Activated naive CD8-positive, alpha-beta T cell treated with anti-CD3 and anti-CD28 coated beads, Interleukin-2, amount 50 U/mL, for 24 hours (primary cell): Measurements from ENCODE around the gene PLEKHA1.
A peak's percentile ranks its signal among the peaks of the same experiment; 100 is the strongest.

Experiments
- ATAC-seq: fragments of 150-1000 bp; cut with Tn5 transposase; one replicate; pipeline ENCODE4 v1.10.0; 2021
- DNase-seq: peaks from one replicate; pipeline ENCODE4 v3.0.0; 2021
- H3K27ac Mint-ChIP-seq: one replicate; pipeline ENCODE4 v1.8.0; 2021; ENCODE audit warnings: mild to moderate bottlenecking, mixed read lengths
- H3K27me3 Mint-ChIP-seq: one replicate; pipeline ENCODE4 v1.8.0; 2021; ENCODE audit warnings: mixed read lengths
- H3K36me3 Mint-ChIP-seq: one replicate; pipeline ENCODE4 v1.8.0; 2021; ENCODE audit warnings: low read depth, mixed read lengths
- H3K4me1 Mint-ChIP-seq: one replicate; pipeline ENCODE4 v1.8.0; 2021; ENCODE audit warnings: mixed read lengths
- H3K4me3 Mint-ChIP-seq: one replicate; pipeline ENCODE4 v1.8.0; 2021; ENCODE audit warnings: mild to moderate bottlenecking, moderate library complexity, mixed read lengths
- H3K9me3 Mint-ChIP-seq: one replicate; pipeline ENCODE4 v1.8.0; 2021; ENCODE audit warnings: mixed read lengths

Gene PLEKHA1

GRCh38 chr10:122379537-122379936 is 5.0 kb downstream of the PLEKHA1 start:
- Mint-ChIP-seq H3K27me3 (no peaks in the 10 kb centered on the region), H3K9me3 (peaks cover 9% of the 10 kb centered on the region), H3K4me3 (no peak overlapping the region), H3K27ac (no peak overlapping the region), H3K4me1 (peaks cover 62% of the 10 kb centered on the region), H3K36me3 (peaks cover 20% of the 10 kb centered on the region)
- ATAC-seq (no peak), DNase-seq (no peak)

GRCh38 chr10:122380703-122381102 is 6.2 kb downstream of the PLEKHA1 start:
- H3K9me3 Mint-ChIP-seq, result peaks cover 9% of the 10 kb centered on the region

GRCh38 chr10:122381680-122382079 is 7.2 kb downstream of the PLEKHA1 start:
- Mint-ChIP-seq H3K36me3 (peaks cover 20% of the 10 kb centered on the region), H3K27ac (no peak overlapping the region), H3K4me3 (no peak overlapping the region), H3K27me3 (no peaks in the 10 kb centered on the region), H3K9me3 (peaks cover 9% of the 10 kb centered on the region), H3K4me1 (peaks cover 64% of the 10 kb centered on the region)
- ATAC-seq (no peak), DNase-seq (no peak)

More at GRCh38 chr10:122380703-122381102, 6.2 kb downstream of the PLEKHA1 start:
- Mint-ChIP-seq H3K27me3 (no peaks in the 10 kb centered on the region), H3K4me3 (no peak overlapping the region), H3K4me1 (peaks cover 60% of the 10 kb centered on the region), H3K27ac (no peak overlapping the region), H3K36me3 (peaks cover 20% of the 10 kb centered on the region)
- no peak for ATAC-seq
- no peak for DNase-seq

- Mint-ChIP-seq H3K27me3 (no peaks in the 10 kb centered on the region), H3K36me3 (peaks cover 21% of the 10 kb centered on the region), H3K4me3 (no peak overlapping the region), H3K9me3 (no peaks in the 10 kb centered on the region), H3K4me1 (peaks cover 59% of the 10 kb centered on the region), H3K27ac (no peak overlapping the region)
- no peak for DNase-seq
- no peak for ATAC-seq
Measured at GRCh38 chr10:122386514-122386913, 12.0 kb downstream of the PLEKHA1 start.

- H3K4me3 Mint-ChIP-seq, result no peak overlapping the region
- ATAC-seq, result no peak
- H3K36me3 Mint-ChIP-seq, result peaks cover 19% of the 10 kb centered on the region
Measured at GRCh38 chr10:122387572-122387971, 13.1 kb downstream of the PLEKHA1 start.

GRCh38 chr10:122388287-122388997 is 13.9 kb downstream of the PLEKHA1 start:
- ATAC-seq, result peak; percentile 88
- peak overlapping the region; percentile 65 for H3K27ac Mint-ChIP-seq
- DNase-seq, result no peak
- H3K4me1 Mint-ChIP-seq, result peaks cover 56% of the 10 kb centered on the region
- peaks cover 16% of the 10 kb centered on the region for H3K36me3 Mint-ChIP-seq
- H3K4me3 Mint-ChIP-seq, result no peak overlapping the region
- H3K27me3 Mint-ChIP-seq, result no peaks in the 10 kb centered on the region
- H3K9me3 Mint-ChIP-seq, result no peaks in the 10 kb centered on the region

More at GRCh38 chr10:122387572-122387971, 13.1 kb downstream of the PLEKHA1 start:
- no peaks in the 10 kb centered on the region for H3K27me3 Mint-ChIP-seq
- H3K9me3 Mint-ChIP-seq, result no peaks in the 10 kb centered on the region
- H3K27ac Mint-ChIP-seq, result peak overlapping the region; percentile 65
- H3K4me1 Mint-ChIP-seq, result peaks cover 60% of the 10 kb centered on the region
- no peak for DNase-seq

- ATAC-seq, result no peak
- H3K36me3 Mint-ChIP-seq, result peaks cover 26% of the 10 kb centered on the region
- no peak overlapping the region for H3K4me3 Mint-ChIP-seq
- no peak for DNase-seq
- no peaks in the 10 kb centered on the region for H3K27me3 Mint-ChIP-seq
- peaks cover 55% of the 10 kb centered on the region for H3K4me1 Mint-ChIP-seq
- no peak overlapping the region for H3K27ac Mint-ChIP-seq
- no peaks in the 10 kb centered on the region for H3K9me3 Mint-ChIP-seq
Measured at GRCh38 chr10:122390271-122390670, 15.8 kb downstream of the PLEKHA1 start.

- H3K4me1 Mint-ChIP-seq, result peaks cover 51% of the 10 kb centered on the region
- H3K9me3 Mint-ChIP-seq, result no peaks in the 10 kb centered on the region
- ATAC-seq, result no peak
- no peak for DNase-seq
- no peaks in the 10 kb centered on the region for H3K27me3 Mint-ChIP-seq
- no peak overlapping the region for H3K4me3 Mint-ChIP-seq
- H3K36me3 Mint-ChIP-seq, result peaks cover 28% of the 10 kb centered on the region
- H3K27ac Mint-ChIP-seq, result no peak overlapping the region
Measured at GRCh38 chr10:122390679-122391078, 16.2 kb downstream of the PLEKHA1 start.

GRCh38 chr10:122391875-122392274 is 17.4 kb downstream of the PLEKHA1 start:
- Mint-ChIP-seq H3K27ac (no peak overlapping the region), H3K9me3 (no peaks in the 10 kb centered on the region), H3K4me1 (peaks cover 40% of the 10 kb centered on the region), H3K27me3 (no peaks in the 10 kb centered on the region), H3K36me3 (peaks cover 33% of the 10 kb centered on the region), H3K4me3 (no peak overlapping the region)
- DNase-seq, result no peak
- ATAC-seq, result no peak

- H3K4me1 Mint-ChIP-seq, result peaks cover 36% of the 10 kb centered on the region
- H3K27me3 Mint-ChIP-seq, result no peaks in the 10 kb centered on the region
- no peaks in the 10 kb centered on the region for H3K9me3 Mint-ChIP-seq
- H3K36me3 Mint-ChIP-seq, result peaks cover 36% of the 10 kb centered on the region
- ATAC-seq, result no peak
- H3K4me3 Mint-ChIP-seq, result no peak overlapping the region
- no peak for DNase-seq
- no peak overlapping the region for H3K27ac Mint-ChIP-seq
Measured at GRCh38 chr10:122392835-122393234, 18.3 kb downstream of the PLEKHA1 start.

GRCh38 chr10:122393288-122393687 is 18.8 kb downstream of the PLEKHA1 start:
- no peaks in the 10 kb centered on the region for H3K27me3 Mint-ChIP-seq
- DNase-seq, result no peak
- peaks cover 31% of the 10 kb centered on the region for H3K4me1 Mint-ChIP-seq
- H3K36me3 Mint-ChIP-seq, result peaks cover 35% of the 10 kb centered on the region
- H3K9me3 Mint-ChIP-seq, result no peaks in the 10 kb centered on the region
- ATAC-seq, result no peak
- no peak overlapping the region for H3K27ac Mint-ChIP-seq
- no peak overlapping the region for H3K4me3 Mint-ChIP-seq

- no peak overlapping the region for H3K27ac Mint-ChIP-seq
- H3K9me3 Mint-ChIP-seq, result no peaks in the 10 kb centered on the region
- no peak overlapping the region for H3K4me3 Mint-ChIP-seq
- ATAC-seq, result no peak
- H3K4me1 Mint-ChIP-seq, result peaks cover 13% of the 10 kb centered on the region
- no peak for DNase-seq
- peaks cover 16% of the 10 kb centered on the region for H3K36me3 Mint-ChIP-seq
- no peaks in the 10 kb centered on the region for H3K27me3 Mint-ChIP-seq
Measured at GRCh38 chr10:122402548-122403131, 28.1 kb downstream of the PLEKHA1 start.

GRCh38 chr10:122404576-122404975 is 30.1 kb downstream of the PLEKHA1 start:
- Mint-ChIP-seq H3K27me3 (no peaks in the 10 kb centered on the region), H3K36me3 (peaks cover 13% of the 10 kb centered on the region), H3K4me3 (no peak overlapping the region), H3K4me1 (peaks cover 19% of the 10 kb centered on the region), H3K27ac (no peak overlapping the region), H3K9me3 (no peaks in the 10 kb centered on the region)
- DNase-seq, result no peak
- no peak for ATAC-seq

- Mint-ChIP-seq H3K4me1 (peaks cover 19% of the 10 kb centered on the region), H3K27me3 (no peaks in the 10 kb centered on the region), H3K4me3 (peak overlapping the region; percentile 7), H3K9me3 (no peaks in the 10 kb centered on the region), H3K27ac (peak overlapping the region; percentile 5), H3K36me3 (peaks cover 19% of the 10 kb centered on the region)
- DNase-seq (no peak), ATAC-seq (peak; percentile 40)
Measured at GRCh38 chr10:122407375-122408125, 33.0 kb downstream of the PLEKHA1 start.

GRCh38 chr10:122413327-122413726 is 38.8 kb downstream of the PLEKHA1 start:
- ATAC-seq (no peak), DNase-seq (no peak)
- H3K27me3 Mint-ChIP-seq, result no peaks in the 10 kb centered on the region
- H3K4me3 Mint-ChIP-seq, result no peak overlapping the region
- peaks cover 39% of the 10 kb centered on the region for H3K4me1 Mint-ChIP-seq
- no peak overlapping the region for H3K27ac Mint-ChIP-seq
- H3K9me3 Mint-ChIP-seq, result peaks cover 4% of the 10 kb centered on the region
- H3K36me3 Mint-ChIP-seq, result peaks cover 42% of the 10 kb centered on the region
